Measurements from ENCODE around the gene APMAP. TPM values are rescaled to one million over a fixed set of nuclear protein-coding genes. Genes with fewer than 3 reads are reported as not detected.

Gene APMAP
- total and polyA plus RNA-seq, 2 of the 13 experiments (the other 11 are each of a cell fraction or from before 2014, with no cell fraction given) = 168 to 214 TPM

- TF ChIP-seq ZBTB4 (CRISPR knock-in tag; IDR thresholded peaks at IDR 0.05; ENCODE audit: borderline replicate concordance) (0 out of 2 replicates have a peak, but pooled peaks have one; percentile 12), ZNF784 (CRISPR knock-in tag; IDR thresholded peaks at IDR 0.05; ENCODE audit: borderline replicate concordance) (no peak), BCLAF1 (IDR thresholded peaks at IDR 0.05) (no peak), PPARG (CRISPR knock-in tag; conservative IDR thresholded peaks at IDR 0.05) (0 out of 2 replicates have a peak, but pooled peaks have one; percentile 47), ZNF232 (CRISPR knock-in tag; IDR thresholded peaks at IDR 0.05; ENCODE audit: borderline replicate concordance) (peak; percentile 43; the same call in 1 of the 2 replicates), IKZF4 (CRISPR knock-in tag; IDR thresholded peaks at IDR 0.05; ENCODE audit: borderline replicate concordance, low read depth, not compliant biosample characterization) (peak; percentile 6), ZNF83 (CRISPR knock-in tag; IDR thresholded peaks at IDR 0.05; ENCODE audit: borderline replicate concordance) (no peak), ZBTB42 (CRISPR knock-in tag; IDR thresholded peaks at IDR 0.05) (no peak), SRF (IDR thresholded peaks at IDR 0.05; ENCODE audit: low read depth, low read length) (no peak), PHB2 (IDR thresholded peaks at IDR 0.05; ENCODE audit: partially characterized antibody) (no peak), ZNF205 (CRISPR knock-in tag; IDR thresholded peaks at IDR 0.05) (no peak; the same call in 1 of the 2 replicates), SAFB2 (CRISPR knock-in tag; IDR thresholded peaks at IDR 0.05; ENCODE audit: borderline replicate concordance, low read depth) (no peak), SP1 (IDR thresholded peaks at IDR 0.05) (no peak), SP1 (CRISPR knock-in tag; IDR thresholded peaks at IDR 0.05) (no peak), FUBP1 (CRISPR knock-in tag; IDR thresholded peaks at IDR 0.05; ENCODE audit: borderline replicate concordance) (no peak), NRL (CRISPR knock-in tag; IDR thresholded peaks at IDR 0.05; ENCODE audit: borderline replicate concordance) (no peak; the same call in 1 of the 2 replicates), JUN (CRISPR knock-in tag; IDR thresholded peaks at IDR 0.05) (no peak), ZNF724P (CRISPR knock-in tag; IDR thresholded peaks at IDR 0.05; ENCODE audit: borderline replicate concordance) (no peak), EZH2 (conservative IDR thresholded peaks at IDR 0.05; ENCODE audit: low read depth, low read length) (no peak), ZNF234 (CRISPR knock-in tag; conservative IDR thresholded peaks at IDR 0.05) (no peak)
Measured at GRCh38 chr20:25032478-25033264, 40.1 kb upstream of the APMAP start (continued).

All from HepG2 (cell line).